22Rv1 (cell line): ENCODE data around the gene RAI1.

Experiments
- ZFX ChIP-seq: fragments of 450-650 bp; IDR thresholded peaks from 2 replicates; pipeline ENCODE4 v1.6.1; 2017; ENCODE audit warnings: antibody characterized with exemption, borderline replicate concordance
- TF ChIP-seq, protein P1 (sequence below): fragments of 450-650 bp; IDR thresholded peaks from 2 replicates; pipeline ENCODE4 v1.5.1; 2017; ENCODE audit warnings: mild to moderate bottlenecking

DNA sequence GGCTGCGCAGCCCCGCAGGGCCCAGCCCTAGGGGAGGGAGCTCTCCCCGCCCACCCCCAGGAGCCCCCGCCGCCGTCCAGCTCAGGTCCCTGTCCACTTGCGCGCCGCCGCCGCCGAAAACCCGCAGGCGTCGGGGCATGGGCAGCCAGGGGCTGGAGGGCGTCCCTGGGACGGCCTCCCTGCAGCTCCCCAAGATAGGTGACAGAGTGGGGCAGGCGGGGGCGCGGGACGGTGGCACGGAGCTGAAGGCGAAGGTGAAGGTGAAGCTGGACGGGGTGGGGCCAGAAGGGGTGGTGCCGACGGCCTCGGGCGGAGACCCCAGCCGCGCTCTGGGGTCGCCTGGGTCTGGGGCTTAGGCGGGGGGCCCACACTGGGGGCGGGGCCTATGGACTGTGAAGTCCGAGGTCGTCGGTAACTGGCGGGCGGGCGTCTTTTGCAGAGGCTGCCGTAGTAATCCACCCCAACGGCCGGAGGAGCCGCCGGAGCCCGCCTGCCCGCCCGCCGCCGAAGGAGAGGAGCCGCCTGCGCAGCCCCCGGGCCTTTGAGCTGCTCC, 128.3 kb downstream of the RAI1 start:
- TF ChIP-seq, protein P1, sequence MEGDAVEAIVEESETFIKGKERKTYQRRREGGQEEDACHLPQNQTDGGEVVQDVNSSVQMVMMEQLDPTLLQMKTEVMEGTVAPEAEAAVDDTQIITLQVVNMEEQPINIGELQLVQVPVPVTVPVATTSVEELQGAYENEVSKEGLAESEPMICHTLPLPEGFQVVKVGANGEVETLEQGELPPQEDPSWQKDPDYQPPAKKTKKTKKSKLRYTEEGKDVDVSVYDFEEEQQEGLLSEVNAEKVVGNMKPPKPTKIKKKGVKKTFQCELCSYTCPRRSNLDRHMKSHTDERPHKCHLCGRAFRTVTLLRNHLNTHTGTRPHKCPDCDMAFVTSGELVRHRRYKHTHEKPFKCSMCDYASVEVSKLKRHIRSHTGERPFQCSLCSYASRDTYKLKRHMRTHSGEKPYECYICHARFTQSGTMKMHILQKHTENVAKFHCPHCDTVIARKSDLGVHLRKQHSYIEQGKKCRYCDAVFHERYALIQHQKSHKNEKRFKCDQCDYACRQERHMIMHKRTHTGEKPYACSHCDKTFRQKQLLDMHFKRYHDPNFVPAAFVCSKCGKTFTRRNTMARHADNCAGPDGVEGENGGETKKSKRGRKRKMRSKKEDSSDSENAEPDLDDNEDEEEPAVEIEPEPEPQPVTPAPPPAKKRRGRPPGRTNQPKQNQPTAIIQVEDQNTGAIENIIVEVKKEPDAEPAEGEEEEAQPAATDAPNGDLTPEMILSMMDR, result no peak
- TF ChIP-seq ZFX, result no peak
